Endothelial cell of umbilical vein (primary cell): ENCODE results near the gene IQGAP1. TPM values are rescaled to one million over a fixed set of nuclear protein-coding genes. Genes with fewer than 3 reads are reported as not detected.
A peak's percentile ranks its signal among the peaks of the same experiment; 100 is the strongest.

Experiments
- BruUV-seq: library from RNA; stranded (reverse); fragments of 400-500 nt; replicated peaks from 2 replicates; lab custom pipeline; 2021; lab: Mats Ljungman, UMichigan
- CTCF ChIA-PET: fragments of 300-600, 350-600 bp; sonication (Branson Sonifier 250); formaldehyde crosslinking; loops from one replicate; lab custom pipeline; 2021; ENCODE audit warnings: antibody characterized with exemption, inconsistent platforms; lab: Charles Lee
- POLR2A ChIA-PET: fragments of 300-600, 350-600 bp; sonication (Branson Sonifier 250); formaldehyde crosslinking; loops from one replicate; lab custom pipeline; 2021; ENCODE audit warnings: antibody characterized with exemption, inconsistent platforms; lab: Charles Lee
- DNase-seq: peaks from one replicate; pipeline ENCODE4 v3.0.0-alpha.2; 2011; ENCODE audit warnings: low read depth, low spot score
- FAIRE-seq: peaks from 2 replicates; lab custom pipeline; 2011; peaks lifted over from hg19 to GRCh38; lab: Jason Lieb, UNC
- H2AFZ ChIP-seq: 2 replicates; pipeline ENCODE4 v1.6.0; 2012; ENCODE audit warnings: low read depth, low read length, control low read depth, inconsistent platforms
- H3K27ac ChIP-seq: 2 replicates; pipeline ENCODE4 v1.5.1; 2011; ENCODE audit warnings: low read depth, mild to moderate bottlenecking, control low read depth, low read length, moderate library complexity; ENCODE audit not compliant: insufficient read depth
- H3K27me3 ChIP-seq, 2 experiments: 2 replicates each; pipeline versions ENCODE4 v1.6.0 to v1.6.1; 2011; ENCODE audit warnings: low read length in 2 of 2, mixed read lengths in 1 of 2; ENCODE audit not compliant: control insufficient read depth in 2 of 2, insufficient read depth in 2 of 2
- H3K36me3 ChIP-seq, 2 experiments: 2 replicates in 1 of 2; 3 replicates in 1 of 2; pipeline ENCODE4 v1.5.1; 2011; ENCODE audit warnings: low read length in 2 of 2, mild to moderate bottlenecking in 1 of 2, moderate library complexity in 1 of 2; ENCODE audit not compliant: control insufficient read depth in 2 of 2, insufficient read depth in 2 of 2; ENCODE audit errors: extremely low read depth in 1 of 2
- H3K4me1 ChIP-seq: 3 replicates; pipeline ENCODE4 v1.5.1; 2011; ENCODE audit warnings: mild to moderate bottlenecking, low read length; ENCODE audit not compliant: control insufficient read depth, insufficient read depth; ENCODE audit errors: extremely low read depth
- H3K4me2 ChIP-seq: 2 replicates; pipeline ENCODE4 v1.6.1; 2011; ENCODE audit warnings: low read length, control low read depth, mixed read lengths; ENCODE audit not compliant: insufficient read depth
- H3K4me3 ChIP-seq, 3 experiments: fragments of 200-600 bp in 1 of 3; sonication (generic), shearing (Covaris generic) in 1 of 3; replicated peaks in 1 of 3; 2 replicates each; pipeline ENCODE4 v1.5.1; 2011 to 2016; ENCODE audit warnings: control low read depth in 3 of 3, low read length in 3 of 3, mild to moderate bottlenecking in 2 of 3, inconsistent platforms in 1 of 3, low read depth in 1 of 3, moderate library complexity in 1 of 3; ENCODE audit not compliant: insufficient read depth in 1 of 3
- H3K79me2 ChIP-seq: 2 replicates; pipeline ENCODE4 v1.6.0; 2012; ENCODE audit warnings: low read length, inconsistent platforms; ENCODE audit not compliant: control insufficient read depth, insufficient read depth
- H3K9ac ChIP-seq: replicated peaks from 2 replicates; pipeline ENCODE3; 2011; ENCODE audit warnings: low read length, control low read depth; ENCODE audit not compliant: insufficient read depth; ENCODE audit errors: extremely low read depth
- H3K9me1 ChIP-seq: replicated peaks from 3 replicates; pipeline ENCODE4 v1.6.0; 2011; ENCODE audit warnings: mild to moderate bottlenecking, low read length; ENCODE audit not compliant: control insufficient read depth, insufficient read depth; ENCODE audit errors: extremely low read depth
- H3K9me3 ChIP-seq: replicated peaks from 2 replicates; pipeline ENCODE4 v1.5.1; 2012; ENCODE audit warnings: low read length, inconsistent platforms; ENCODE audit not compliant: control insufficient read depth, insufficient read depth
- H4K20me1 ChIP-seq: replicated peaks from 2 replicates; pipeline ENCODE3; 2011; ENCODE audit warnings: mild to moderate bottlenecking, low read length; ENCODE audit not compliant: control insufficient read depth, insufficient read depth; ENCODE audit errors: extremely low read depth
- GATA2 ChIP-seq: IDR thresholded peaks from 2 replicates; pipeline ENCODE4 v1.7.0; 2011; ENCODE audit warnings: low read depth, mild to moderate bottlenecking, moderate library complexity, mixed read lengths, low read length; ENCODE audit not compliant: insufficient read length, insufficient read depth
- JUN ChIP-seq: IDR thresholded peaks from 2 replicates; pipeline ENCODE4 v1.6.1; 2011; ENCODE audit warnings: borderline replicate concordance, low read depth; ENCODE audit not compliant: insufficient read length, insufficient read depth
- MAX ChIP-seq: IDR thresholded peaks from 2 replicates; pipeline ENCODE4 v1.6.1; 2011; ENCODE audit not compliant: insufficient read depth, insufficient read length
- MYC ChIP-seq: IDR thresholded peaks from one replicate; pipeline ENCODE4 v1.6.1; 2011; ENCODE audit warnings: mild to moderate bottlenecking, low read depth, low read length
- POLR2A ChIP-seq: IDR thresholded peaks from 2 replicates; pipeline ENCODE4 v1.6.1; 2012; ENCODE audit warnings: low read depth, mild to moderate bottlenecking, control low read depth, low read length
- POLR2AphosphoS5 ChIP-seq: IDR thresholded peaks from 2 replicates; pipeline ENCODE4 v1.6.1; 2012; ENCODE audit warnings: low read depth, mild to moderate bottlenecking, control low read depth, low read length, moderate library complexity; ENCODE audit not compliant: insufficient read depth
- dilution Hi-C: fragments of 300-500 bp; cut with MboI; formaldehyde crosslinking; loops from one replicate; pipeline ENCODE4 v1.15.0; 2019; ENCODE audit warnings: low sequenced_read_pairs; ENCODE audit not compliant: extremely low pct_ligation_motif_present
- intact Hi-C: fragments of 100-400 bp; cut with micrococcal nuclease; formaldehyde crosslinking; loops from one replicate; pipeline ENCODE4 v1.10.0; 2022
- polyA plus RNA-seq, 4 experiments: library from polyadenylated mRNA; depleted of rRNA in 3 of 4; stranded (reverse) in 3 of 4; unstranded in 1 of 4; fragments of >200 nt; gene quantifications; 2 replicates each; pipeline versions ENCODE4 v1.2.1 to v1.2.3, GENCODE V29; 2011 to 2012; ENCODE audit warnings: missing spikeins in 1 of 4
- total RNA-seq: library from RNA; stranded (reverse); gene quantifications from 2 replicates; pipeline ENCODE4 v1.2.3, GENCODE V29; 2021
- TF ChIP-seq, protein P1 (sequence below), 2 donors: IDR thresholded peaks; 1 replicate in 1 of 2; 2 replicates in 1 of 2; pipeline ENCODE4 v1.5.1; 2011; ENCODE audit warnings: low read length in 2 of 2, mild to moderate bottlenecking in 2 of 2, moderate library complexity in 2 of 2, control low read depth in 1 of 2, inconsistent platforms in 1 of 2, low read depth in 1 of 2; ENCODE audit not compliant: insufficient read depth in 1 of 2; ENCODE audit errors: extremely low read depth in 1 of 2

The IQGAP1 gene
- total and polyA plus RNA-seq, 2 donors (not counting 3 experiments of a cell fraction or from before 2014, with no cell fraction given): 82.2 to 258 TPM

DNA sequence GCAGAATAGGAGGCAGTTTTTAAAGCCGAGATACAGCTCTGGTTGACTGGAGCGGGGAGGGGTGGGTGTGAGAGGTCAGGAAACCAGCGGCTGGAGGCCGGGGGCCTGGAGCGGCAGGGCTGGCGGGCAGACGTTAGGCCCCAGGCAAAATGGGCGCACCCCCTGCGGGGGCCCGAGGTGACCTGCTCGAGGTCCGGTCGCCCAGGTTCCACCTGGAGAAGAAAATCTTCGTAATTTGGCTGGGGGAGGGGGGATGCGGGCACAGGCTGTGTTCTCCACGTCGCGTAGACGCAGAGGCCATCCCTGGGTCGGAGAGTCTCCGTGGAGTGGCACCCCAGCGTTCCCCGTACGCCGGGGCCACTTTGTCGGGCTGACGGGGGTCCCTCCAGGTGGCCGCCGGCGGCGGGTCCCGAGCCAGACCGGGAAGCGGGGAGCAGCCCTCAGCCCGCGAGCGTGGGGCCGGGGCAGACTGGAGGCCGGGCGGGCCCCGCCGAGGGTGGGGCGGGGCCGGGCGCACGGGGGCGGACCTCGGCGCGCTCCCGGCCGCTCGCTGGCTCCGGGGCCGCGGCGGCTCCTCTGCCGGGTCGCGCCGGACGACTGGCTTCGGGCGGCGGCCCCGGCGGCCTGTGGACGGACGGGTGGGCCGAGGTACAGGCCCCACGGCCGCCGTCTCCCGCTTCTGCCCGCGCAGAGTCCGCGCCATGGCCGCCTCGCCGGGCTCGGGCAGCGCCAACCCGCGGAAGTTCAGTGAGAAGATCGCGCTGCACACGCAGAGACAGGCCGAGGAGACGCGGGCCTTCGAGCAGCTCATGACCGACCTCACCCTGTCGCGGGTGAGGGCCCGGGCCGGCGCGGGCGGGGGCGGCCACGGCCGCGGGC, 141.6 kb downstream of the IQGAP1 start, which contains the start of gene CRTC3:
Gene CRTC3 (plus strand): TSS at position 553 of the 879 bp plus-strand sequence. CDS start 149 bp downstream, at position 702.
- Histone ChIP-seq H3K27ac (peak within 1 kb of the TSS; percentile 50), H3K36me3 (no peaks in the 10 kb centered on the region), H3K4me2 (peak within 1 kb of the TSS; percentile 69), H3K79me2 (peaks cover 38% of the 10 kb centered on the region), H3K27me3 (no peaks in the 10 kb centered on the region), H2AFZ (peak within 1 kb of the TSS; percentile 86), H3K9me3 (no peaks in the 10 kb centered on the region), H3K9ac (peak within 1 kb of the TSS; percentile 73), H3K9me1 (no peaks in the 10 kb centered on the region), H3K4me3 (peak within 1 kb of the TSS; percentile 46 to 81 (median 65)), H3K4me1 (peaks cover 9% of the 10 kb centered on the region), H4K20me1 (peaks cover 2% of the 10 kb centered on the region)
- POLR2A ChIA-PET: interaction anchor here (0.7 kb wide), 1 partner anchor 328 kb away, joined by 3 read pairs; no protein-coding TSS in a partner anchor
- peak; percentile 49 for DNase-seq
- TF ChIP-seq JUN: no peak
- TF ChIP-seq POLR2A: peak; percentile 74
- TF ChIP-seq MAX: no peak
- TF ChIP-seq MYC: no peak
- TF ChIP-seq, protein P1, sequence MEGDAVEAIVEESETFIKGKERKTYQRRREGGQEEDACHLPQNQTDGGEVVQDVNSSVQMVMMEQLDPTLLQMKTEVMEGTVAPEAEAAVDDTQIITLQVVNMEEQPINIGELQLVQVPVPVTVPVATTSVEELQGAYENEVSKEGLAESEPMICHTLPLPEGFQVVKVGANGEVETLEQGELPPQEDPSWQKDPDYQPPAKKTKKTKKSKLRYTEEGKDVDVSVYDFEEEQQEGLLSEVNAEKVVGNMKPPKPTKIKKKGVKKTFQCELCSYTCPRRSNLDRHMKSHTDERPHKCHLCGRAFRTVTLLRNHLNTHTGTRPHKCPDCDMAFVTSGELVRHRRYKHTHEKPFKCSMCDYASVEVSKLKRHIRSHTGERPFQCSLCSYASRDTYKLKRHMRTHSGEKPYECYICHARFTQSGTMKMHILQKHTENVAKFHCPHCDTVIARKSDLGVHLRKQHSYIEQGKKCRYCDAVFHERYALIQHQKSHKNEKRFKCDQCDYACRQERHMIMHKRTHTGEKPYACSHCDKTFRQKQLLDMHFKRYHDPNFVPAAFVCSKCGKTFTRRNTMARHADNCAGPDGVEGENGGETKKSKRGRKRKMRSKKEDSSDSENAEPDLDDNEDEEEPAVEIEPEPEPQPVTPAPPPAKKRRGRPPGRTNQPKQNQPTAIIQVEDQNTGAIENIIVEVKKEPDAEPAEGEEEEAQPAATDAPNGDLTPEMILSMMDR (IDR thresholded peaks at IDR 0.05; ENCODE audit: extremely low read depth in 1 of 2, insufficient read depth in 1 of 2, low read depth in 1 of 2, low read length in 2 of 2): peak in 1 of 2 donors; percentile 11
- TF ChIP-seq GATA2: no peak
- peak; percentile 60 for TF ChIP-seq POLR2AphosphoS5
- CTCF ChIA-PET: interaction anchor here (1.0 to 2.5 kb wide), 7 partner anchors 9 to 356 kb away, joined by 3 to 13 read pairs (median 3); no protein-coding TSS in a partner anchor
- dilution Hi-C loops (no loop called here), intact Hi-C loops (loop anchor here (5.0 to 10.0 kb wide), 2 partner anchors 43 to 355 kb away; partner anchors contain the start of gene FES)
- FAIRE-seq: peak; percentile 15
- BruUV-seq: TSS peak; percentile 61
